GM12878 (cell line): Measurements from ENCODE around the gene LRRC52.

Experiments used
- CTCF ChIP-seq, 3 experiments: IDR thresholded peaks in 2 of 3; conservative IDR thresholded peaks in 1 of 3; 2 replicates each; pipeline ENCODE4 v1.5.1; 2011; ENCODE audit warnings: low read depth in 3 of 3, low read length in 3 of 3, mild to moderate bottlenecking in 3 of 3, control low read depth in 2 of 3, moderate library complexity in 2 of 3, inconsistent platforms in 1 of 3, mixed read lengths in 1 of 3; ENCODE audit not compliant: control insufficient read depth in 2 of 3, insufficient read depth in 1 of 3; ENCODE audit errors: extremely low read depth in 1 of 3
- FOXM1 ChIP-seq: IDR thresholded peaks from 2 replicates; pipeline ENCODE4 v1.6.1; 2012; ENCODE audit warnings: low read depth, mild to moderate bottlenecking, inconsistent platforms, low read length, moderate library complexity
- HDAC6 ChIP-seq: fragments of 200-600 bp; sonication (generic); IDR thresholded peaks from one replicate; pipeline ENCODE4 v1.8.0; 2017; ENCODE audit warnings: antibody characterized with exemption; ENCODE audit not compliant: unreplicated experiment
- MLLT1 ChIP-seq: fragments of 450-650 bp; IDR thresholded peaks from 2 replicates; pipeline ENCODE4 v1.6.1; 2016; ENCODE audit warnings: mild to moderate bottlenecking
- MYC ChIP-seq: IDR thresholded peaks from 2 replicates; pipeline ENCODE4 v1.6.1; 2011; ENCODE audit warnings: mild to moderate bottlenecking, low read length, moderate library complexity, inconsistent platforms; ENCODE audit not compliant: insufficient read depth, insufficient replicate concordance, insufficient read length, severe bottlenecking
- NR2C2 ChIP-seq: IDR thresholded peaks from 2 replicates; pipeline ENCODE4 v1.6.1; 2011; ENCODE audit warnings: borderline replicate concordance, low read depth; ENCODE audit not compliant: control insufficient read depth, insufficient read length
- POLR2A ChIP-seq: IDR thresholded peaks from 2 replicates; pipeline ENCODE4 v1.6.1; 2011; ENCODE audit warnings: low read depth, mild to moderate bottlenecking, low read length
- SPI1 ChIP-seq: IDR thresholded peaks from 2 replicates; pipeline ENCODE4 v1.6.1; 2011; ENCODE audit warnings: low read depth, mild to moderate bottlenecking, low read length, moderate library complexity, borderline replicate concordance; ENCODE audit not compliant: insufficient read depth
- USF2 ChIP-seq: IDR thresholded peaks from 2 replicates; pipeline ENCODE4 v1.6.1; 2011; ENCODE audit warnings: low read depth, low read length, improper control_type of control experiment, borderline replicate concordance
- ZBTB11 ChIP-seq: fragments of 450-650 bp; formaldehyde crosslinking; IDR thresholded peaks from 2 replicates; pipeline ENCODE4 v1.5.0; 2022; ENCODE audit warnings: mild to moderate bottlenecking, missing genetic modification characterization
- ZBTB33 ChIP-seq: fragments of 450-650 bp; IDR thresholded peaks from 2 replicates; pipeline ENCODE4 v1.6.1; 2017; ENCODE audit warnings: mild to moderate bottlenecking

GRCh38 chr1:165551469-165551868 lies 7.7 kb downstream of the LRRC52 start:
- no peak for TF ChIP-seq MYC
- no peak for TF ChIP-seq SPI1
- no peak for TF ChIP-seq ZBTB11 (CRISPR knock-in tag)
- TF ChIP-seq ZBTB33 = no peak
- no peak for TF ChIP-seq HDAC6
- no peak for TF ChIP-seq CTCF (IDR thresholded peaks at IDR 0.05 in 2 of 3, conservative IDR thresholded peaks at IDR 0.05 in 1 of 3; ENCODE audit: control insufficient read depth in 2 of 3, extremely low read depth in 1 of 3, insufficient read depth in 1 of 3, low read depth in 3 of 3, low read length in 3 of 3)
- no peak for TF ChIP-seq NR2C2
- TF ChIP-seq POLR2A = no peak
- no peak for TF ChIP-seq MLLT1
- TF ChIP-seq FOXM1 = no peak
- TF ChIP-seq USF2 = no peak
